ENCODE data around the gene DLL1. TPM values are rescaled to one million over a fixed set of nuclear protein-coding genes. Genes with fewer than 3 reads are reported as not detected.

The DLL1 gene
- total RNA-seq, 4 donors from 2014 or later = 16.3 to 89.1 (median 32.3) TPM

GRCh38 chr6:170308761-170309160 lies 17.9 kb upstream of the DLL1 start:
- no peak for TF ChIP-seq POLR2A (IDR thresholded peaks at IDR 0.05)
- TF ChIP-seq CTCF (IDR thresholded peaks at IDR 0.05) = no peak
- Histone ChIP-seq H3K27me3 (no peaks in the 10 kb centered on the region), H3K36me3 (no peaks in the 10 kb centered on the region), H3K27ac (no peak overlapping the region), H3K4me1 (peaks cover 5 to 51% (median 10%) of the 10 kb centered on the region in 4 donors), H3K9me3 (no peaks in the 10 kb centered on the region), H3K4me3 (no peak overlapping the region)
- DNase-seq = no peak

GRCh38 chr6:170307080-170307545 lies 16.2 kb upstream of the DLL1 start:
- H3K4me3 ChIP-seq = peak overlapping the region; percentile 84 to 93 (median 90)

GRCh38 chr6:170306324-170307079 lies 15.6 kb upstream of the DLL1 start, which contains the start of gene FAM120B:
FAM120B (plus strand) TSS chr6:170306758; CDS start chr6:170317391, 10,633 bp downstream.
- no peaks in the 10 kb centered on the region for H3K9me3 ChIP-seq
- H3K4me3 ChIP-seq = peak within 1 kb of the TSS; percentile 84 to 93 (median 90)
- H3K4me1 ChIP-seq = peaks cover 5 to 46% (median 10%) of the 10 kb centered on the region in 4 donors
- DNase-seq = peak; percentile 96 to 98 (median 98)
- H3K27ac ChIP-seq = peak within 1 kb of the TSS; percentile 86 to 94 (median 92)
- TF ChIP-seq POLR2A (IDR thresholded peaks at IDR 0.05) = peak; percentile 84 to 93
- peak in 1 of 6 experiments; percentile 24 for TF ChIP-seq CTCF (IDR thresholded peaks at IDR 0.05)
- H3K36me3 ChIP-seq = no peaks in the 10 kb centered on the region
- H3K27me3 ChIP-seq = no peaks in the 10 kb centered on the region

More at GRCh38 chr6:170307080-170307545, 16.2 kb upstream of the DLL1 start:
- Histone ChIP-seq H3K4me1 (peaks cover 5 to 46% (median 10%) of the 10 kb centered on the region in 4 donors), H3K9me3 (no peaks in the 10 kb centered on the region), H3K27ac (peak overlapping the region; percentile 86 to 94 (median 92)), H3K36me3 (no peaks in the 10 kb centered on the region), H3K27me3 (no peaks in the 10 kb centered on the region)
- TF ChIP-seq CTCF (IDR thresholded peaks at IDR 0.05) (no peak), POLR2A (IDR thresholded peaks at IDR 0.05) (no peak)
- DNase-seq = no peak

- Histone ChIP-seq H3K36me3 (no peaks in the 10 kb centered on the region), H3K9me3 (no peaks in the 10 kb centered on the region), H3K27ac (peak overlapping the region; percentile 86 to 94 (median 92)), H3K27me3 (no peaks in the 10 kb centered on the region), H3K4me3 (peak overlapping the region; percentile 84 to 93 (median 90)), H3K4me1 (peaks cover 5 to 44% (median 10%) of the 10 kb centered on the region in 4 donors)
- no peak for DNase-seq
- TF ChIP-seq POLR2A (IDR thresholded peaks at IDR 0.05) (no peak), CTCF (IDR thresholded peaks at IDR 0.05) (no peak)
Observed at GRCh38 chr6:170305805-170306323, 15.0 kb upstream of the DLL1 start.

- no peak for DNase-seq
- TF ChIP-seq CTCF (IDR thresholded peaks at IDR 0.05) (no peak), POLR2A (IDR thresholded peaks at IDR 0.05) (no peak)
- H3K27me3 ChIP-seq = peaks cover 0 to 14% of the 10 kb centered on the region in 2 donors
- no peak overlapping the region for H3K27ac ChIP-seq
- no peak overlapping the region for H3K4me3 ChIP-seq
- H3K9me3 ChIP-seq = no peaks in the 10 kb centered on the region
- peaks cover 2 to 23% (median 11%) of the 10 kb centered on the region in 4 donors for H3K4me1 ChIP-seq
- H3K36me3 ChIP-seq = no peaks in the 10 kb centered on the region
Observed at GRCh38 chr6:170301184-170301583, 10.3 kb upstream of the DLL1 start.
